Caki2 (cell line): ENCODE measurements around the gene FRAS1. TPM values are rescaled to one million over a fixed set of nuclear protein-coding genes. Genes with fewer than 3 reads are reported as not detected.

Source experiments
- DNase-seq: peaks from one replicate; pipeline ENCODE4 v3.0.0-alpha.2; 2015; ENCODE audit warnings: low read depth
- in situ Hi-C: cut with HindIII; loops from 2 replicates; pipeline ENCODE4 v1.10.0; 2016; ENCODE audit warnings: low sequenced_read_pairs, low pct_unique_long_range_greater_than_20kb, mixed read lengths
- total RNA-seq: library from RNA; depleted of rRNA; stranded (reverse); fragments of >200 nt; shearing (Covaris generic); gene quantifications from 2 replicates; pipeline ENCODE4 v1.2.3, GENCODE V29; 2014; ENCODE audit warnings: low replicate concordance

Gene FRAS1
- total RNA-seq, 1 experiment from 2014 or later: 0.30 TPM

DNA sequence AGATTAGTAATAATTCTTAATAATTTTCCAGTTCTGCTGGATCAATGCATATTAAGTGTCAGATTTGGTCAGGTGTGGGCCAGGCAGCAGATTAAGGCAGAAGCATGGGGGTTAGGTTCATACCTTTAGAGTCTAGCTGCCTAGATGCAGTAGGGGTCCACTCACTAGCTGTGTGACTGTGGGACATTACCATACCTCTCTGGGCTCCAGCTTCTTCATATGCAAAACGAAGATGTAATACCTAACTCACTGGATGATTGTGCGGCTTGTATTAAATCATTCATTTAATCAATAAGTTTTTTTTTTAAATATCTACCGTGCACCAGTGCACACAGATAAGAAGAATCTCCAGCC lies 495.9 kb downstream of the FRAS1 start:
- DNase-seq: no peak
- in situ Hi-C loops: no loop called here

- in situ Hi-C loops: no loop called here
- no peak for DNase-seq
Measured at GRCh38 chr4:78553529-78554060, 496.5 kb downstream of the FRAS1 start.

DNA sequence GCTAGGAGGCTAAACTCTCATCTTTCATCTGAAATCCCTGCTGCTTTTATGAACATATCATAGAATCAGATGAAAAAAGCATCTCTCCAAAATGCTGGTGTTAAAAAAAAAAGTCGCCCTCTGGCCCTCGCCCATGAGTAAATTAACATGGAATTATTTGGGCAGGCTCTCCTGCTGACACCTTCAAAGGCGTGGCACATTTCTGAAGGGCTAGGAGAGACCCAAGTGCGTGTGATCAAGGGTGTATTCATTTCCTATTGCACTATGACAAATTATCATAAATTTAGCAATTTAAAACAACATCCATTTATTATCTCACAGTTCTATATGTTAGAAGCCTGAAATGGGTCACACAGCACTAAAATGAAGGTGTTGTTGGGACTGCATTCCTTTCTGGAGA lies 499.5 kb downstream of the FRAS1 start:
- in situ Hi-C loops: no loop called here
- no peak for DNase-seq

GRCh38 chr4:78557841-78558240 lies 500.7 kb downstream of the FRAS1 start:
- in situ Hi-C loops: no loop called here
- no peak for DNase-seq

DNA sequence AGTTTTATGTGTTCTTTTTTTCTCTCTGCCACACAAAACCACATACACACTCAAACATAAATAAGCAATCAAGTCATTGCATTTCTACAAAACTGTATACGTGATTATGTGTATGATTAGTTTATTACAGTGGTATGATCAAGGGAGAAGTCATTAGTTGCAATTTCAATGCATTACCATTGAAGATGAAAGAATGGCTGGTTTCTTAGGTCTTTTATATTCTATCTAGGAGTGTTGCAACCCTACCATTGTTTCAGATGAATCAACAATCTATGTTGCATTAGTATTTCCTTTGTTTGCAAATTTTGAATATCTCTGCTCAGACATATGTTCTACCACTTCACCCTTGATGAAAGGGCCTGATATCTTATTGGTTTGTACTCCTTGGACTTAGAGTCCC lies 501.3 kb downstream of the FRAS1 start:
- in situ Hi-C loops: no loop called here
- DNase-seq: no peak

DNA sequence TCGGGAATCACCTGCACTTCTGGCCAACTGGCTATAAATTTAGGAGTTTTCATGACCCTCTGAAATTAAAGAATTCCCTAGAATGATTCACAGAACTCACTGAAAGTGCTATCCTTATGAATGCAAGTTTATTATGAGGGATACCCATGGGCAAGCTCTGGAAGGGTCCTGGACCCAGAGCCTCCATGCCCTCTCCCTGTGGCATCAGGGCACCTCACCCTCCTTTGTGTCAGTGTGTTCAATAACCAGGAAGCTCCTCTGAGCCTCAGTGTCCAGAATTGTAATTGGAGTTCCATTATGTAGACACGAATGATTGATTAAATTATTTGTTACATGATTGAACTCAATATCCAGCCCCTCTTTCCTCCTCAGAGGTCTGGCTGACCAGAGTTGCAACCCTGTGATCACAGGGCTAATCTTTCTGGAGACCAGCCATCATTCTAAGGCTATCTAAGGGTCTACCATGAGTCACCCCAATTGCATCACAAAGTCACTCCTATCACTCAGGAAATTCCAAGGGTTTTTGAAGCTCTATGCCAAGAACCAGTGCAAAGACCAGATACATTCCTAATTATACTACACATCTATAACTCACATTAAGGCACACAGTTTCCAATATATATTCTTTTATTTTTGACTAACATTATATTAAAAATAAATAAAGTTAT lies 503.3 kb downstream of the FRAS1 start:
- peak; percentile 20 for DNase-seq
- in situ Hi-C loops: no loop called here

DNA sequence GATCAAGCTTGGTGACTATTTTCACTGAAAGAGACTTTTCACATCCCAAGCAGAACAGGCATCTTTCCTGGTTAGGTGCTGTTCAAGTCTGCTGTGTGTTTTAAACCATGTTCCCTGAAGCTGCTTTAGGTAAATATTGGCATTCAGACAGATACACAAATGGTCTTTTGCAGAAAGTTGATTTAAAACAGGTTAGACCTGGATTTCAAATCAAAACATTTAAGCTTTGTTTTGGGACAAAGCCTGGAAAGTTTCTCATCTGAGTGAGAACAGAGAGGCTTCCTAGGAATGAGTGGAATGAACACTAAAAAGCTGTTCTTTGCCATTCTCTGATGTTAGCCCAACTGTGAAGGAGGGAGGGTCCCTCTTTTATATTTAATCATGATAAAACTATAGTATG lies 504.6 kb downstream of the FRAS1 start:
- DNase-seq: peak; percentile 17
- in situ Hi-C loops: no loop called here

- in situ Hi-C loops: no loop called here
Measured at GRCh38 chr4:78562687-78563086, 505.6 kb downstream of the FRAS1 start.

GRCh38 chr4:78565971-78566372 lies 508.8 kb downstream of the FRAS1 start:
- peak; percentile 59 for DNase-seq
- in situ Hi-C loops: no loop called here

More at GRCh38 chr4:78562687-78563086, 505.6 kb downstream of the FRAS1 start:
- DNase-seq: no peak

DNA sequence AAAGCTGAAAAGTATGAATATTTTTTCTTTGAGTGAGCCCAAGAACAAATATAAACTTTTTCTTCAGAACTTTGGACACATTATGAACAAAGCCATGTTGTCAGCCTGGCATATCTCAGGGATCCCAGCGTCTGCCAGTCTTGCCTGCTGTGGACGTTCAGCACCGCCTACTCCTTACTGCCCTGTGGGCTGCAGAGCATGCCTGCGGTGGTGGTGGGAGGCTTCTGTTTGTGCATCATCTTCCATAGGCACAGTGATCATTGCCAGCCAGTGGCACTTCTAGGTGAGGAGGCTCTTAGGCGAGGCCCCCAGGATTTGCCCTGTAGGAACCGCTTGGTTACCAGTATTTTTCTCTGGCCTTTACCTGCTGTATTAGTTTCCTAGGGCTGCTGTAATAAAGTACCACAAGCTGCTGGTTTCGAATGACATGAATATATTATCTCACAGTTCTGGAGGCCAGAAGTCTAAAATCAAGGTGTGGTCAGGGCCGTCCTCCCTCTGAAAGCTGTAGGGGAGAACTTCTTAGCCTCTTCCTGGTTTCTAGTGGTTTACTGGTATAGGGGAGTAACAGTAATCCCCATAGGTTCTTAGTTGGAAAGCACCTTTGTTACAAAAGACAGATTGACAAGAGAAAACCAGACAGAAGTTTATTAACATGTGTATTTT lies 509.8 kb downstream of the FRAS1 start:
- DNase-seq: no peak
- in situ Hi-C loops: no loop called here

GRCh38 chr4:78567500-78568060 lies 510.5 kb downstream of the FRAS1 start:
- DNase-seq: no peak
- in situ Hi-C loops: no loop called here

- in situ Hi-C loops: no loop called here
- DNase-seq: no peak
Measured at GRCh38 chr4:78568640-78569305, 511.6 kb downstream of the FRAS1 start.

DNA sequence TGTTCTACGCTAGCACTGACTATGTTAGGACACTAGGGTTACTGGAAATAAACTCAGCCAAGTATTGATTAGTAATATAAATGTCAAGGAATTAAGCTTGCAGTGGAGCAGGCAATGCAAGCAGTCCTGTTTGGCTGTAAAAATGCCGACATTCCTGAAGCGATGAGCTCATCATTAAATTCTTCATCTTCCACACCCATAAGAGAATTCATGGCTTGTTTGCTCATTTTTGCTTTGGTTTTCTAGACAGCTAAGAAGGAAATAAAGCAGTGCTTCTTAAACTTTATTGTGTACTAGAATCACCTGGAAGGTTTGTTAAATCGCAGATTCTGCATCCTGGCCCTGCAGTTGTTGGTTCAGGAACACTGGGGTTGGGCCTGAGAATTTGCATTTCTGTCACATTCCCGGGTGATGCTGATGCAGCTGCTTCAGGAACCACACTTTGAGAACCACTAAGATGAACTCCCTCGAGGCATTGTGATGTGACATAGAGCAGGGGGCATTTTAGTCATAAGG lies 512.2 kb downstream of the FRAS1 start:
- in situ Hi-C loops: no loop called here
- peak; percentile 53 for DNase-seq

DNA sequence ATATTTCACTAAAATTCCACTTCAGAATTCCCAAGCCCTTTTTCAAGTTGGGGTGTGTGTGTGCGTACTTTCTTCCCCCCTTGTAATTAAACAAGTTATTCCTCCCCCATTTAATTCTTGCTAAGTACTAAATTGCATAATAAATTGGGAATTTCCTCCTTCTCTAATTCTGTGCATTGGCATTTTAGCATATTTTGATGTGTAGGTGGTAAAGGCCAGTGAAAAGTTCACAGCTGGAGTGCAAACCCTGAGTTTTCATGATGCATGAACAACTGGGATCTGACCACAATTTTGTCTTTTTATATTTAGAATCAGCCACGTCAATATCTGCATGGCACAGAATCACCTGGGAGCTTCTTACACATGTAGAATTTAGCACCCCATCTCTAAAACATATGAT lies 513.0 kb downstream of the FRAS1 start:
- in situ Hi-C loops: no loop called here

DNA sequence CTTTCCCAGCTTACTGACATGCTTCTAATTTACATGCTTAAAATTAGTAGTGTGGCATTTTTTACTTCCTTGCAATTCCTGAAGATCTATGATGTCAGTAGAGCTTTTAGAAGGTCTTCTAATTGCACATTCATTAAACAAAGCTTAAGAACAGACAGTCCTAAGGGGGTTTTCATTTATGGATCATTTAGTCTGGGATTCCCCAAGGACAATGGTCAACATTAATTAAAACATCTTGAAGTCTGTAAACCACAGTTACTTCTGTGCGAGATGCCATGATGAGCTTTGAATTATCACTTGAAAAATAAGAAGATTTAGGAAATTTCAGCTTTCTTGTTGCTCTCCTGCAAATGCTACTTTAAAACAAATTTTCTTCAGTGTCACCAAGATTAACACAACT lies 514.7 kb downstream of the FRAS1 start:
- in situ Hi-C loops: no loop called here
- DNase-seq: no peak

More for the DNA sequence above, 513.0 kb downstream of the FRAS1 start:
- DNase-seq: no peak

DNA sequence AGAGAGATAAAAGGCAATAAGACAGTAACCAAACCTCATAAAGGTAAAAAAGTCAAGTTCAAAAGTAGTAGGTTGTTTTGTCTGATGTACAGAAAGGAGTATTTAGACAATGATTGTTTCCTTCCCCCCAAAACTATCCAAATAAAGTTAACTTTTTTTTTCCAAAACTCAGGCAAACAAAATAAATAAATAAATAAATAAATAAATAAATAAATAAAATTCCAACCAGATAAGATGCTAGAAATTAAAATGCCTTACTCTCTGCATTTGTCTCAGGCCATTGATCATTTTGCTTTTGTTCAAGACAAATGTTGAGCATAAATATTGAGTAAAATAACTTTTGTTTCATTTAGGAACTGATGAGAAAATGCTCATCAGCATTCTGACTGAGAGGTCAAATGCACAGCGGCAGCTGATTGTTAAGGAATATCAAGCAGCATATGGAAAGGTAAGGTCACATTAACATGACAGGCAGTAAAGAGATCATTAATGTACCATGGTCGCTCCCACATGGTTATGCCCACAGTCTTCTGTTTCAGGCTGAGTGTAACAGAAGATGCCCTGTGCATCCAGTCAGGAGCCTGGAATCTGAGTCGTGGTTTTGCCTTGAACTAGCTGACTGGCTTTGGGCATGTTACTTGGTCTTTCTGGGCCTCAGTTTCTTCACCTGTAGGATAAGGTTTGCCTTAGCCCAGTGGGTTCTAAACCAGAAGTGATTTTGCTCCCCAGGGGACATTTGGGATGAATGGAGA lies 521.7 kb downstream of the FRAS1 start:
- in situ Hi-C loops: no loop called here
- no peak for DNase-seq

- in situ Hi-C loops: no loop called here
Measured at GRCh38 chr4:78581618-78582017, 524.5 kb downstream of the FRAS1 start.

DNA sequence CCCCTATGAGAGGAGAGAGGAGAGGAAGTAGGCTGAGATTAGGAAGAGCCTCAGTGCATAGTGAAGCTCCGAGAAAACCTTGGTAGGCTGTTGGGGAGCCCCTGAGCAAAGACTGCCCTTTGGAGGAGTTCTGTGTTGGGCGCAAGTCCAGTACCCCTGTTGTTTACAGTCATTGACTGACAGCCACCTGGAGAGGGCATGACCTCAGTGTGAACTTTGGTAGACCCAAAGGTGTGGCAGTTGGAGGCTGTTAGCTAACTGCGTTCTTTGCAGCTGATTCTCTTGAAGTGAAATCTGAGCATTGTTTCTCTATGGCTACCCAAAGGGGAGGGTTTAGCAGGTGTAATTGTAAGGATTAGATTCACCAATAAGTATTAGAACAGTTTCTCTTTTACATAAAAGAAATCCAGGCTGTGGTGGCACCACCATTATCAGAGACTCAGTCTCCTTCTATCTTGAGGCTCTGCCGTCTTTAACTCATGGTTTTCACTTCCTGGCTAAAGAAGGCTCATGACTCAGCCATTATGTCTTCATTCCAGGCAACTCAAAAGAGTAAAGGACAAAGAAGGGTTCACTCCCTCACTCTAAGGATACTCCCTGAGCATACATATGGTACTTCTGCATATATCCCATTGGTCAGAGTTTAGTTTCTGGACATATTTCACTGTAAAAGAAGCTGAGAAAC lies 527.9 kb downstream of the FRAS1 start:
- in situ Hi-C loops: no loop called here
- no peak for DNase-seq

More at GRCh38 chr4:78581618-78582017, 524.5 kb downstream of the FRAS1 start:
- DNase-seq: no peak
